ENCODE measurements around the gene PDRG1.

DNA sequence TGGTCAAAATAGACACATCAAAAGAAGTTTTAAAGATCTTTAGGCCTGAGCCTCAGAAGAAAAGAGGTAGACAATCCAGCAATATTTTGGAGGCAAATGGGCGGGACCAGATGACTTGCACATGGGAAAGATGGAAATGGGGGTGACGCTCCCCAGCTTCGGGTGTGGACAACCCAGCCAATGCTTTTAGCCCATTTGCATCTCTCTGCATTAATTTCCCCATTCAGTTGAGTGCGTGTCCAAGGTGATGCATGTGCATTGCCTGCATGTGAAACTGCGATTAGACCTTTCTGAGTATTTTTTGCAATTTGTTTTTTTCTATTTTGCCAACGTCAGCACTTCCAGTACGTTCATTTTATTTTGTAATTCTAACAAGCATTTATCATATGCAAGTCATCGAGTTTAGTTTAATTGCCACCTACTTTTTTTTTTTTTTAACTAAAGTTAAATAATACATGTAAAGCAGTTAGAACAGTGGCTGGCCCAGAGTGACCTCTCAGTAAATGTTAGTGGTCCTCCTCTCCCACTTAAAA, 24.2 kb downstream of the PDRG1 start:
- TF ChIP-seq POLR2A (IDR thresholded peaks at IDR 0.05; ENCODE audit: low read length), result no peak
- TF ChIP-seq GATA1 (IDR thresholded peaks at IDR 0.05; ENCODE audit: low read depth, low read length), result no peak
